Endothelial cell of umbilical vein (primary cell): ENCODE measurements around the gene POLA1. TPM values are rescaled to one million over a fixed set of nuclear protein-coding genes. Genes with fewer than 3 reads are reported as not detected.

ENCODE experiments used
- BruUV-seq: library from RNA; stranded (reverse); fragments of 400-500 nt; replicated peaks from 2 replicates; lab custom pipeline; 2021; lab: Mats Ljungman, UMichigan
- CTCF ChIA-PET: fragments of 300-600, 350-600 bp; sonication (Branson Sonifier 250); formaldehyde crosslinking; loops from one replicate; lab custom pipeline; 2021; ENCODE audit warnings: antibody characterized with exemption, inconsistent platforms; lab: Charles Lee
- POLR2A ChIA-PET: fragments of 300-600, 350-600 bp; sonication (Branson Sonifier 250); formaldehyde crosslinking; loops from one replicate; lab custom pipeline; 2021; ENCODE audit warnings: antibody characterized with exemption, inconsistent platforms; lab: Charles Lee
- DNase-seq: peaks from one replicate; pipeline ENCODE4 v3.0.0-alpha.2; 2011; ENCODE audit warnings: low read depth, low spot score
- FAIRE-seq: peaks from 2 replicates; lab custom pipeline; 2011; peaks lifted over from hg19 to GRCh38; lab: Jason Lieb, UNC
- H2AFZ ChIP-seq: 2 replicates; pipeline ENCODE4 v1.6.0; 2012; ENCODE audit warnings: low read depth, low read length, control low read depth, inconsistent platforms
- H3K27ac ChIP-seq: 2 replicates; pipeline ENCODE4 v1.5.1; 2011; ENCODE audit warnings: low read depth, mild to moderate bottlenecking, control low read depth, low read length, moderate library complexity; ENCODE audit not compliant: insufficient read depth
- H3K27me3 ChIP-seq, 2 experiments: 2 replicates each; pipeline versions ENCODE4 v1.6.0 to v1.6.1; 2011; ENCODE audit warnings: low read length in 2 of 2, mixed read lengths in 1 of 2; ENCODE audit not compliant: control insufficient read depth in 2 of 2, insufficient read depth in 2 of 2
- H3K36me3 ChIP-seq, 2 experiments: 2 replicates in 1 of 2; 3 replicates in 1 of 2; pipeline ENCODE4 v1.5.1; 2011; ENCODE audit warnings: low read length in 2 of 2, mild to moderate bottlenecking in 1 of 2, moderate library complexity in 1 of 2; ENCODE audit not compliant: control insufficient read depth in 2 of 2, insufficient read depth in 2 of 2; ENCODE audit errors: extremely low read depth in 1 of 2
- H3K4me1 ChIP-seq: 3 replicates; pipeline ENCODE4 v1.5.1; 2011; ENCODE audit warnings: mild to moderate bottlenecking, low read length; ENCODE audit not compliant: control insufficient read depth, insufficient read depth; ENCODE audit errors: extremely low read depth
- H3K4me2 ChIP-seq: 2 replicates; pipeline ENCODE4 v1.6.1; 2011; ENCODE audit warnings: low read length, control low read depth, mixed read lengths; ENCODE audit not compliant: insufficient read depth
- H3K4me3 ChIP-seq, 3 experiments: fragments of 200-600 bp in 1 of 3; sonication (generic), shearing (Covaris generic) in 1 of 3; replicated peaks in 1 of 3; 2 replicates each; pipeline ENCODE4 v1.5.1; 2011 to 2016; ENCODE audit warnings: control low read depth in 3 of 3, low read length in 3 of 3, mild to moderate bottlenecking in 2 of 3, inconsistent platforms in 1 of 3, low read depth in 1 of 3, moderate library complexity in 1 of 3; ENCODE audit not compliant: insufficient read depth in 1 of 3
- H3K79me2 ChIP-seq: 2 replicates; pipeline ENCODE4 v1.6.0; 2012; ENCODE audit warnings: low read length, inconsistent platforms; ENCODE audit not compliant: control insufficient read depth, insufficient read depth
- H3K9ac ChIP-seq: replicated peaks from 2 replicates; pipeline ENCODE3; 2011; ENCODE audit warnings: low read length, control low read depth; ENCODE audit not compliant: insufficient read depth; ENCODE audit errors: extremely low read depth
- H3K9me1 ChIP-seq: replicated peaks from 3 replicates; pipeline ENCODE4 v1.6.0; 2011; ENCODE audit warnings: mild to moderate bottlenecking, low read length; ENCODE audit not compliant: control insufficient read depth, insufficient read depth; ENCODE audit errors: extremely low read depth
- H3K9me3 ChIP-seq: replicated peaks from 2 replicates; pipeline ENCODE4 v1.5.1; 2012; ENCODE audit warnings: low read length, inconsistent platforms; ENCODE audit not compliant: control insufficient read depth, insufficient read depth
- H4K20me1 ChIP-seq: replicated peaks from 2 replicates; pipeline ENCODE3; 2011; ENCODE audit warnings: mild to moderate bottlenecking, low read length; ENCODE audit not compliant: control insufficient read depth, insufficient read depth; ENCODE audit errors: extremely low read depth
- EZH2 ChIP-seq: IDR thresholded peaks from 2 replicates; pipeline ENCODE4 v1.6.1; 2012; ENCODE audit warnings: borderline replicate concordance, low read depth, mild to moderate bottlenecking, moderate library complexity, low read length, inconsistent platforms; ENCODE audit not compliant: severe bottlenecking
- FOS ChIP-seq: IDR thresholded peaks from 2 replicates; pipeline ENCODE4 v1.6.1; 2011; ENCODE audit warnings: mild to moderate bottlenecking, low read length, moderate library complexity, borderline replicate concordance; ENCODE audit not compliant: insufficient read depth
- GATA2 ChIP-seq: IDR thresholded peaks from 2 replicates; pipeline ENCODE4 v1.7.0; 2011; ENCODE audit warnings: low read depth, mild to moderate bottlenecking, moderate library complexity, mixed read lengths, low read length; ENCODE audit not compliant: insufficient read length, insufficient read depth
- JUN ChIP-seq: IDR thresholded peaks from 2 replicates; pipeline ENCODE4 v1.6.1; 2011; ENCODE audit warnings: borderline replicate concordance, low read depth; ENCODE audit not compliant: insufficient read length, insufficient read depth
- MYC ChIP-seq: IDR thresholded peaks from one replicate; pipeline ENCODE4 v1.6.1; 2011; ENCODE audit warnings: mild to moderate bottlenecking, low read depth, low read length
- POLR2A ChIP-seq: IDR thresholded peaks from 2 replicates; pipeline ENCODE4 v1.6.1; 2012; ENCODE audit warnings: low read depth, mild to moderate bottlenecking, control low read depth, low read length
- POLR2AphosphoS5 ChIP-seq: IDR thresholded peaks from 2 replicates; pipeline ENCODE4 v1.6.1; 2012; ENCODE audit warnings: low read depth, mild to moderate bottlenecking, control low read depth, low read length, moderate library complexity; ENCODE audit not compliant: insufficient read depth
- dilution Hi-C: fragments of 300-500 bp; cut with MboI; formaldehyde crosslinking; loops from one replicate; pipeline ENCODE4 v1.15.0; 2019; ENCODE audit warnings: low sequenced_read_pairs; ENCODE audit not compliant: extremely low pct_ligation_motif_present
- intact Hi-C: fragments of 100-400 bp; cut with micrococcal nuclease; formaldehyde crosslinking; loops from one replicate; pipeline ENCODE4 v1.10.0; 2022
- polyA plus RNA-seq, 4 experiments: library from polyadenylated mRNA; depleted of rRNA in 3 of 4; stranded (reverse) in 3 of 4; unstranded in 1 of 4; fragments of >200 nt; gene quantifications; 2 replicates each; pipeline versions ENCODE4 v1.2.1 to v1.2.3, GENCODE V29; 2011 to 2012; ENCODE audit warnings: missing spikeins in 1 of 4
- total RNA-seq: library from RNA; stranded (reverse); gene quantifications from 2 replicates; pipeline ENCODE4 v1.2.3, GENCODE V29; 2021
- TF ChIP-seq, protein P1 (sequence below), 2 donors: IDR thresholded peaks; 1 replicate in 1 of 2; 2 replicates in 1 of 2; pipeline ENCODE4 v1.5.1; 2011; ENCODE audit warnings: low read length in 2 of 2, mild to moderate bottlenecking in 2 of 2, moderate library complexity in 2 of 2, control low read depth in 1 of 2, inconsistent platforms in 1 of 2, low read depth in 1 of 2; ENCODE audit not compliant: insufficient read depth in 1 of 2; ENCODE audit errors: extremely low read depth in 1 of 2
- TF ChIP-seq, protein P2 (sequence below): IDR thresholded peaks from 2 replicates; pipeline ENCODE4 v1.6.1; 2011; ENCODE audit not compliant: insufficient read depth, insufficient read length

Gene POLA1
- total and polyA plus RNA-seq, 2 donors (not counting 3 experiments of a cell fraction or from before 2014, with no cell fraction given): 1.8 to 18.6 TPM

DNA sequence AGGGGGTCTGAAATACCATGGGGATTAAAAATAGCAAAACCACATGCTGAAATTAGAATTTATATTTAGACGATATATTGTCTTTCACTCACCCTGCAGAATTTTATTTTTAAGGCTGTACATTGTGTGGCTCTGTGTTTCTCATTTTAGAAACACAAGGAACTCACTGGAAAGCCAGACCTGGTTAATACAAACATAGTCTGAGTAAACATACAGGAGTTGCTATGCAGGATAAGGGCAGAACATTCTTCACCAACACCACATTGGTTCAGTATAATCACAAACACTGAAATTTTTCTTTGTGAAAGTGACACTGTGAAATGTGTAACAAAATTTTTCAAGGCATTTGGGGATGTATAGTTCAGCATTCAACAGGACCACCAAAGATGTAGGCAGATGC is 206.5 kb downstream of the POLA1 start:
- ChIA-PET CTCF (no interaction called here), POLR2A (no interaction called here)
- no peak overlapping the region for H3K27ac ChIP-seq
- no peak overlapping the region for H3K9ac ChIP-seq
- no peaks in the 10 kb centered on the region for H3K9me1 ChIP-seq
- no peak for TF ChIP-seq MYC
- no peak for TF ChIP-seq EZH2
- no peak for TF ChIP-seq FOS
- no peak for TF ChIP-seq GATA2
- TF ChIP-seq POLR2AphosphoS5: no peak
- no peak for TF ChIP-seq POLR2A
- TF ChIP-seq, protein P1, sequence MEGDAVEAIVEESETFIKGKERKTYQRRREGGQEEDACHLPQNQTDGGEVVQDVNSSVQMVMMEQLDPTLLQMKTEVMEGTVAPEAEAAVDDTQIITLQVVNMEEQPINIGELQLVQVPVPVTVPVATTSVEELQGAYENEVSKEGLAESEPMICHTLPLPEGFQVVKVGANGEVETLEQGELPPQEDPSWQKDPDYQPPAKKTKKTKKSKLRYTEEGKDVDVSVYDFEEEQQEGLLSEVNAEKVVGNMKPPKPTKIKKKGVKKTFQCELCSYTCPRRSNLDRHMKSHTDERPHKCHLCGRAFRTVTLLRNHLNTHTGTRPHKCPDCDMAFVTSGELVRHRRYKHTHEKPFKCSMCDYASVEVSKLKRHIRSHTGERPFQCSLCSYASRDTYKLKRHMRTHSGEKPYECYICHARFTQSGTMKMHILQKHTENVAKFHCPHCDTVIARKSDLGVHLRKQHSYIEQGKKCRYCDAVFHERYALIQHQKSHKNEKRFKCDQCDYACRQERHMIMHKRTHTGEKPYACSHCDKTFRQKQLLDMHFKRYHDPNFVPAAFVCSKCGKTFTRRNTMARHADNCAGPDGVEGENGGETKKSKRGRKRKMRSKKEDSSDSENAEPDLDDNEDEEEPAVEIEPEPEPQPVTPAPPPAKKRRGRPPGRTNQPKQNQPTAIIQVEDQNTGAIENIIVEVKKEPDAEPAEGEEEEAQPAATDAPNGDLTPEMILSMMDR (IDR thresholded peaks at IDR 0.05; ENCODE audit: extremely low read depth in 1 of 2, insufficient read depth in 1 of 2, low read depth in 1 of 2, low read length in 2 of 2): no peak
- TF ChIP-seq JUN: no peak
- TF ChIP-seq, protein P2, sequence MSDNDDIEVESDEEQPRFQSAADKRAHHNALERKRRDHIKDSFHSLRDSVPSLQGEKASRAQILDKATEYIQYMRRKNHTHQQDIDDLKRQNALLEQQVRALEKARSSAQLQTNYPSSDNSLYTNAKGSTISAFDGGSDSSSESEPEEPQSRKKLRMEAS: no peak
- H2AFZ ChIP-seq: no peak overlapping the region
- H3K36me3 ChIP-seq: no peaks in the 10 kb centered on the region
- no peaks in the 10 kb centered on the region for H3K79me2 ChIP-seq
- H3K4me1 ChIP-seq: no peaks in the 10 kb centered on the region
- dilution Hi-C loops: no loop called here
- no peaks in the 10 kb centered on the region for H3K9me3 ChIP-seq
- no peaks in the 10 kb centered on the region for H3K27me3 ChIP-seq
- no peak overlapping the region for H3K4me2 ChIP-seq
- no peak overlapping the region for H3K4me3 ChIP-seq
- BruUV-seq: no TSS peak
- FAIRE-seq (no peak), DNase-seq (no peak)
- no peaks in the 10 kb centered on the region for H4K20me1 ChIP-seq
- intact Hi-C loops: no loop called here
